ENCODE measurements around the gene ABCB11. TPM values are rescaled to one million over a fixed set of nuclear protein-coding genes. Genes with fewer than 3 reads are reported as not detected.

The ABCB11 gene
- total and polyA plus RNA-seq, 10 of the 15 experiments (the other 5 are each of a cell fraction or from before 2014, with no cell fraction given): not detected

- Histone ChIP-seq H2AFZ (ENCODE audit: control insufficient read depth, low read depth, low read length) (no peak overlapping the region), H3K9me3 (replicated peaks; ENCODE audit: control insufficient read depth, insufficient read depth, low read length) (no peaks in the 10 kb centered on the region), H3K4me1 (ENCODE audit: control insufficient read depth, insufficient read depth, low read length) (no peaks in the 10 kb centered on the region), H3K36me3 (ENCODE audit: control insufficient read depth in 2 of 2, insufficient read depth in 2 of 2, low read length in 1 of 2) (no peaks in the 10 kb centered on the region), H3K27ac (ENCODE audit: control insufficient read depth, insufficient read depth) (no peak overlapping the region), H3K27me3 (replicated peaks in 1 of 2; ENCODE audit: control insufficient read depth in 2 of 2, insufficient read depth in 2 of 2, low read length in 1 of 2) (no peaks in the 10 kb centered on the region), H3K9ac (ENCODE audit: control insufficient read depth, insufficient read depth, low read length) (no peak overlapping the region), H4K20me1 (ENCODE audit: control insufficient read depth, insufficient read depth) (no peaks in the 10 kb centered on the region), H3K4me2 (ENCODE audit: control insufficient read depth, insufficient read depth) (no peak overlapping the region), H3K79me2 (ENCODE audit: control insufficient read depth, insufficient read depth, low read length) (no peaks in the 10 kb centered on the region), H3K4me3 (no peak overlapping the region)
- intact Hi-C loops (cut with micrococcal nuclease; ENCODE audit: unreplicated experiment): no loop called here
- ChIA-PET SMC1A (ENCODE audit: uncharacterized antibody, unreplicated experiment) (no interaction called here), RAD21 (ENCODE audit: unreplicated experiment) (no interaction called here), POLR2A (no interaction called here), CTCF (interaction anchor here (0.8 kb wide), 1 partner anchor 42 kb away, joined by 3 read pairs; no protein-coding TSS in a partner anchor)
- FAIRE-seq (no peak), DNase-seq (ENCODE audit: low read depth, low spot score) (no peak), ATAC-seq (no peak)
- BruUV-seq (replicated peaks): no TSS peak
- in situ Hi-C loops (cut with MboI): no loop called here
- 0% methylated on average over 1 of the region's 1 CpG for WGBS (ENCODE audit: insufficient coverage, insufficient replicate concordance, low lambda C conversion rate, missing lambda C conversion rate)
- TF ChIP-seq SMC3 (IDR thresholded peaks at IDR 0.05; ENCODE audit: borderline replicate concordance, low read length): no peak
- TF ChIP-seq ZNF274 (IDR thresholded peaks at IDR 0.05; ENCODE audit: insufficient read depth, insufficient read length): no peak
These were observed 34.0 kb downstream of the ABCB11 start for GRCh38 chr2:168997118-168997521.

- FAIRE-seq: no peak
- POLR2A ChIA-PET: no interaction called here
- no peaks in the 10 kb centered on the region for H3K27me3 ChIP-seq (replicated peaks in 1 of 2; ENCODE audit: control insufficient read depth in 2 of 2, insufficient read depth in 2 of 2, low read length in 1 of 2)
- H3K36me3 ChIP-seq (ENCODE audit: control insufficient read depth in 2 of 2, insufficient read depth in 2 of 2, low read length in 1 of 2): no peaks in the 10 kb centered on the region
- no peak overlapping the region for H2AFZ ChIP-seq (ENCODE audit: control insufficient read depth, low read depth, low read length)
- CTCF ChIA-PET: interaction anchor here (0.6 kb wide), 1 partner anchor 46 kb away, joined by 3 read pairs; no protein-coding TSS in a partner anchor
- TF ChIP-seq ZNF592 (IDR thresholded peaks at IDR 0.05): no peak
- no peak for TF ChIP-seq ZBTB4 (CRISPR knock-in tag; IDR thresholded peaks at IDR 0.05)
- no peak for TF ChIP-seq LARP7 (IDR thresholded peaks at IDR 0.05)
- no peak for TF ChIP-seq USF1 (IDR thresholded peaks at IDR 0.05; ENCODE audit: borderline replicate concordance, extremely low read length, insufficient read depth, low read depth, low read length)
- TF ChIP-seq BRCA1 (IDR thresholded peaks at IDR 0.05; ENCODE audit: low read depth, low read length): no peak
- TF ChIP-seq CEBPB (IDR thresholded peaks at IDR 0.05; ENCODE audit: borderline replicate concordance in 1 of 2, low read depth in 2 of 2, low read length in 2 of 2): no peak
- SMC1A ChIA-PET (ENCODE audit: uncharacterized antibody, unreplicated experiment): no interaction called here
- in situ Hi-C loops (cut with MboI) (no loop called here), intact Hi-C loops (cut with micrococcal nuclease; ENCODE audit: unreplicated experiment) (no loop called here)
- no peak overlapping the region for H3K4me2 ChIP-seq (ENCODE audit: control insufficient read depth, insufficient read depth)
- H3K4me1 ChIP-seq (ENCODE audit: control insufficient read depth, insufficient read depth, low read length): no peaks in the 10 kb centered on the region
- H3K27ac ChIP-seq (ENCODE audit: control insufficient read depth, insufficient read depth): no peak overlapping the region
- no peak for DNase-seq (ENCODE audit: low read depth, low spot score)
- no peak overlapping the region for H3K9ac ChIP-seq (ENCODE audit: control insufficient read depth, insufficient read depth, low read length)
- BruUV-seq (replicated peaks): no TSS peak
- no peaks in the 10 kb centered on the region for H3K79me2 ChIP-seq (ENCODE audit: control insufficient read depth, insufficient read depth, low read length)
- no peak for ATAC-seq
- H3K4me3 ChIP-seq: no peak overlapping the region
- RAD21 ChIA-PET (ENCODE audit: unreplicated experiment): no interaction called here
- WGBS (ENCODE audit: insufficient coverage, insufficient replicate concordance, low lambda C conversion rate, missing lambda C conversion rate): 67% methylated on average over 1 of the region's 1 CpG
- H4K20me1 ChIP-seq (ENCODE audit: control insufficient read depth, insufficient read depth): no peaks in the 10 kb centered on the region
- no peaks in the 10 kb centered on the region for H3K9me3 ChIP-seq (replicated peaks; ENCODE audit: control insufficient read depth, insufficient read depth, low read length)
These were observed 35.4 kb downstream of the ABCB11 start for GRCh38 chr2:168995744-168996143.

Measured in GM12878 (cell line).